Erythroblast (primary cell): ENCODE data around the gene TRIM29.

Experiments
- GATA1 ChIP-seq: IDR thresholded peaks from 2 replicates; pipeline ENCODE4 v1.6.1; 2011; ENCODE audit warnings: low read depth, mild to moderate bottlenecking, control low read depth, low read length, moderate library complexity
- POLR2A ChIP-seq: IDR thresholded peaks from 2 replicates; pipeline ENCODE4 v1.6.1; 2011; ENCODE audit warnings: mild to moderate bottlenecking, low read length

DNA sequence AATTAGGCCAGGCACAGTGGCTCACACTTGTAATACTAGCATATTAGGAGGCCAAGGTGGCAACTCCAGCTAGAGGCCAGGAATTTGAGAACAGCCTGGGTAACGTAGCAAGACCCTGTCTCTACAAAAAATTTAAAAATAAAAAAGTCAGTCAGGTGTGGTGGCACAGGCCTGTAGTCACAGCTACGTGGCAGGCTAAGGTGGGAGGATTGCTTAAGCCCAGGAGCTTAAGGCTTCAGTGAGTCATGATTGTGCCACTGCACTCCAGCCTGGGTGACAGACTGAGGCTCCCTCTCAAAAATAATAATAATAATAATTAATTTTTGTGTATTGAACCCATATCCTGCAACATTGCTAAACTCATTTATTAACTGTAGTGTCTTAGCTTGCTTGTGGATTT, 15.3 kb upstream of the TRIM29 start:
- TF ChIP-seq POLR2A (no peak), GATA1 (no peak)
